CD1c-positive myeloid dendritic cell (primary cell): ENCODE data around the gene FBXL13.
"Not testable (repeated sequence)": the region's sequence is repeated elsewhere in the genome, so short reads cannot be mapped to it uniquely, and the experiment has no call there.

Experiments used
- DNase-seq: peaks from one replicate; pipeline ENCODE4 v3.0.0-alpha.2; 2016; ENCODE audit errors: extremely low spot score

FBXL13 gene

DNA sequence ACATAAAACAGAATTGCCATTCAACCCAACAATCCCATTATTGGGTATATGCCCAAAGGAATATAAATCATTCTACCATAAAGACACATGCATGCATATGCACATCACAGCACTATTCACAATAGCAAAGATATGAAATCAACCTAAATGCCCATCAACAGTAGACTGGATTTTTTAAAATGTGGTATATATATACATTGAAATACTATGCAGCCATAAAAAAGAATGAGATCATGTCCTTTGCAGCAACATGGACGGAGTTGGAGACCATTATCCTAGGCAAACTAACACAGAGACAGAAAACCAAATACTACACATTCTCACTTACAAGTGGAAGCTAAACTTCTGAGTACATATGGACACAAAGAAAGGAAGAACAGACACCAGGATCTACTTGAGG is 51.0 kb downstream of the FBXL13 start:
- not testable (repeated sequence) for DNase-seq

- not testable (repeated sequence) for DNase-seq
Observed at GRCh38 chr7:103021490-103021889, 53.1 kb downstream of the FBXL13 start.

GRCh38 chr7:103020876-103021275 is 53.7 kb downstream of the FBXL13 start:
- DNase-seq = not testable (repeated sequence)

DNA sequence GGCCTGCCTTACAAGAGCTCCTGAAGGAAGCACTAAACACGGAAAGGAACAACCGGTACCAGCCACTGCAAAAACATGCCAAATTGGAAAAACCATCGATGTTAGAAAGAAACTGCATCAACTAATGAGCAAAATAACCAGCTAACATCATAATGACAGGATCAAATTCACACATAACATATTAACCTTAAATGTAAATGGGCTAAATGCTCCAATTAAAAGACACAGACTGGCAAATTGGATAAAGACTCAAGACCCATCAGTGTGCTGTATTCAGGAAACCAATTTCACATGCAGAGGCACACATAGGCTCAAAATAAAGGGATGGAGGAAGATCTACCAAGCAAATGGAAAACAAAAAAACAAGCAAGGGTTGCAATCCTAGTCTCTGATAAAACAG is 56.3 kb downstream of the FBXL13 start:
- not testable (repeated sequence) for DNase-seq

- DNase-seq = no peak
Observed at GRCh38 chr7:103011650-103012049, 62.9 kb downstream of the FBXL13 start.

GRCh38 chr7:103010211-103010610 is 64.4 kb downstream of the FBXL13 start:
- DNase-seq = no peak

- no peak for DNase-seq
Observed at GRCh38 chr7:103009466-103010185, 65.0 kb downstream of the FBXL13 start.

- no peak for DNase-seq
Observed at GRCh38 chr7:103003004-103003403, 71.6 kb downstream of the FBXL13 start.

GRCh38 chr7:103001210-103001609 is 73.4 kb downstream of the FBXL13 start:
- DNase-seq = no peak

DNA sequence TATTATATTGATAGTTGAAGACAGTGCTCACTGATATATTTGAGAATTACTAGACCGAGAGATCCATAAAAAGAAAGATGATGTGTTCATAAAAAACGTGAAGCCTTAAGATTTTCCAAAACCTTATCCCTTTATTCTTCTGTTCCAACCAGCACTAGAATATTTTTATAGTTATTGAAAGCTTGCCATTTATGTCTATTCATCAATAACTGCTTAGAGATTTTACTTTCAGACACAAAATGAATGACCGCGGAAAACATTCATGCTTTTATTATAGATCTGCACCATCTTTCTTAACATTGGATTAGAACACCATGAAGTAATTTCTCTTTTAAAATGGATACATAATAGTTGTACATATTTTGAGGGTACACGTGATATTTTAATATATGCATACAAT is 77.6 kb downstream of the FBXL13 start:
- DNase-seq = no peak

GRCh38 chr7:102995609-102996008 is 79.0 kb downstream of the FBXL13 start:
- DNase-seq = not testable (repeated sequence)

GRCh38 chr7:102994567-102994966 is 80.0 kb downstream of the FBXL13 start:
- no peak for DNase-seq

- DNase-seq = no peak
Observed at GRCh38 chr7:102993718-102994029, 80.9 kb downstream of the FBXL13 start.

- no peak for DNase-seq
Observed at GRCh38 chr7:102992938-102993717, 81.5 kb downstream of the FBXL13 start.

GRCh38 chr7:102992509-102992937 is 82.1 kb downstream of the FBXL13 start:
- DNase-seq = no peak

DNA sequence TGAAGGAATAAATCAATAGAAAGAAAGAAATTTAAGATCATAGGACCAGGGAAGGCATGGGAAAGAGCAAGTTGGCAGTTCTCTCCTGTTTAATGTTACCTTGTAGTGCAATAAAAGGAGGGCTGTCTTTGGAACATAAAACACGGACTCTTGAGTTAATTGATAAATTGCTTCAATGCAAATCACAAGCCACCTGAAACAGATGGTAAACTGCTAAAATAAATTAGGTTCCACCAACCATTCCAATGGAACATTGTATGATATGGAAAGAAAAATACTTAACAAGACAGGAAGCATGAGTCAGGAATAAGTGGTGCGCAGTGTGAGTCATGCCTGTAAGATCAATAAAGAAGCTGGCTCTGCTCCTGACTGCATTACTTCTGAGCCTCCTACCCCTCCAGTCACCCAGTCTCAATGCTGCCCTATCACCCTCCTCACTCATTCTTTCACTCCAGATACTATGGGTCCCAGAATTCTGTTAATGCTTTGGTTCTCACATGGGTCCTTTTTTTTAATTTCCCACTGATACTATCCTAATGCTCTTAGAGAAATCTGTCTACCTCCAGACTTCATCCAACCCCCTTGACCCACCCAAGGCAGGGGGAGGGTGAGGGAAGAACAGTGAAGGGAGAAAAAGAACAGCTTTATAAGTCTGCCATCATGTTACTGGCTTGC is 82.9 kb downstream of the FBXL13 start:
- DNase-seq = peak; percentile 4

DNA sequence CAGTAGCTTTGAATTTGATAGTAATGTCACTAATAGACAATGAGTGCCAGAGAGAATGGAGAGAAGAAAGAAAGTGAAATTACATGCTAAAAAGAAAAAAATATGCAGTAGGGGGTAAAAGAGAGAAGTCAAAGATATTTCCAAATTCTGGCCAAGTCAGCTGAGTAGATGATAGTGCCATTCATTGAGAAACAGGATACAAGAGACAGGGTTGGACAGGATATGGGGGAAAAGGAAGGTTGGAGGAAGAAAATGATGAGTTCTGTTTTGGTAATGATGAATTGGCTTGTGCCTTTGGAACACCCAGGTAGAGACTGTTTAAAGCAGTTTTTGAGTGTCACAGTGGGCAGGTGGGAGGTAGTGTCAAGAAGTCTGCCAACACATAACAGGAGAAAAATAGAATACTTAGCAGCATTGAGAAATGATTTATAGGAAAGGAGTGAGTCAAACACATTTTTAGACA is 83.5 kb downstream of the FBXL13 start:
- no peak for DNase-seq

GRCh38 chr7:102990642-102991041 is 84.0 kb downstream of the FBXL13 start:
- DNase-seq = no peak

GRCh38 chr7:102988631-102989560 is 85.7 kb downstream of the FBXL13 start:
- peak; percentile 16 for DNase-seq

DNA sequence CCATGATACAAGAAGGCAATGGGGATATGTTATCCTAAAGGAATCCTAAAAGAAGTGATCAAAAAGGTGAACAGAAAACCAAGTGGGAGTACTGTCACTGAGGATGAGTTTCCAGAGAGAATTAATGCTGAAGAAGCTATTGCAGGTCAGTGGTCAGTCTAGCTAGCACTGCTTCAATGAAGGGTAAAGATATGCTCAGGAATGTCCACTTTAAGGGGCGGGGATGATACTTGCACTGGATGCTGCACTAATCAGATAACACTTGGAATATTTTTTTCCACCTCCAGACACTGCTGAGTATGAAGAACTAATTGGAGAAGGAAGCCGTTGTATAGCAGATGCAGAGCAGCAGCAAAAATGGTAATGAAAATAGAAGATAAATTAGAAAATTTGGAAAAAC is 86.5 kb downstream of the FBXL13 start:
- DNase-seq = no peak

DNA sequence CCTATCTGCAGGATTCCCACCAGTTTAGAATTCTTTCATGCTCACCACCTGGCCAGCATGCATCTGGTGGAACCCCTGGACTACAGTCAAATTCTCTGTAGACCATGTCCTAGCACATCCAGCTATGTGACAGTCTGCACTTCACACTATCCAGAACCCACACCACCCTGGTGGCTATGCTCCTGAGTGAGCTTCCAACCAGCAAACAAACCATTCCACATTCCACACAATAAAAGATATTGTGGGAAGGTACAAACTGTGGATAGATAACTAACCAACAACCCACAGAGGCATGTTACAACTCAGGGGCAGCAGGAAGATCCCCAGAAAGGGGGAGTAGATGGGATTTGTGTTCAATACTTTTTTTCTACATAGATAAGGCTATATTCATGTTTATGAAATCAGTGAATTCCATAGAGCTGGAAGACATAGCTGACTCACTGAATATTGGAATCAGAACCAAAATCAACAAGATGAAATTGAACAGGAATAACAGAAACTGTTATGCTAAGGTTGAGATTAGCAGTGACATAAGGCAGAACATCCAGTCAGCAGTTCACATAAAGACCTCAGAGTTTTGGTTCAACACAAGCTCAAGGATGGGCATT is 89.3 kb downstream of the FBXL13 start:
- DNase-seq = no peak
